ENCODE measurements around the gene LAMA1.

Gene LAMA1

DNA sequence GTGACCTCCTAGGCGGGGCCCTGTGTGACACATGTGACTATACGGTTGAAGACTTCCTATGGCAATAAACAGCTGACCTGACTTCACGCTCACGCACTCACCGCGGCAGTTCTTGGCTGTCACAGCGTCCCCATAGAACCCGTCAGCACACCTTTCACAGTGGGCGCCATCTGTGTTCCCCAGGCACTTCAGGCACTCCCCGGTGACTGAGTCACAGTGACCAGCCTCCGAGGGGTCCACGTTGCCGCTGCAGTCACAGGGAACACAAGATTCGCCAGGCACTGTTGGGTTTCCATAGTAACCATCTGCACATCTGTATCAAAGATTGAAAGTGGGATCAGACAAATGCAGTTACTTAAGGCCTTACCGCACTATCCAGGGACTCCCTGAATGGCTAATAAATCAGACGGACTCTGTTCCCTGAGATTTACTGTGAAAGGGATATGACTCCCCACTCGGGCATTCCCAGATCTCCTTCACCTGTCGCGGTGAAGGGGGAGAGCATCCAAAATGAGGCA is 94.5 kb downstream of the LAMA1 start:
- DNase-seq (ENCODE audit: low read depth), result no peak
- TF ChIP-seq, protein P1, sequence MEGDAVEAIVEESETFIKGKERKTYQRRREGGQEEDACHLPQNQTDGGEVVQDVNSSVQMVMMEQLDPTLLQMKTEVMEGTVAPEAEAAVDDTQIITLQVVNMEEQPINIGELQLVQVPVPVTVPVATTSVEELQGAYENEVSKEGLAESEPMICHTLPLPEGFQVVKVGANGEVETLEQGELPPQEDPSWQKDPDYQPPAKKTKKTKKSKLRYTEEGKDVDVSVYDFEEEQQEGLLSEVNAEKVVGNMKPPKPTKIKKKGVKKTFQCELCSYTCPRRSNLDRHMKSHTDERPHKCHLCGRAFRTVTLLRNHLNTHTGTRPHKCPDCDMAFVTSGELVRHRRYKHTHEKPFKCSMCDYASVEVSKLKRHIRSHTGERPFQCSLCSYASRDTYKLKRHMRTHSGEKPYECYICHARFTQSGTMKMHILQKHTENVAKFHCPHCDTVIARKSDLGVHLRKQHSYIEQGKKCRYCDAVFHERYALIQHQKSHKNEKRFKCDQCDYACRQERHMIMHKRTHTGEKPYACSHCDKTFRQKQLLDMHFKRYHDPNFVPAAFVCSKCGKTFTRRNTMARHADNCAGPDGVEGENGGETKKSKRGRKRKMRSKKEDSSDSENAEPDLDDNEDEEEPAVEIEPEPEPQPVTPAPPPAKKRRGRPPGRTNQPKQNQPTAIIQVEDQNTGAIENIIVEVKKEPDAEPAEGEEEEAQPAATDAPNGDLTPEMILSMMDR (IDR thresholded peaks at IDR 0.05; ENCODE audit: control insufficient read depth, extremely low read depth, insufficient read depth), result no peak
- H3K4me3 ChIP-seq (ENCODE audit: low read depth, low read length), result no peak overlapping the region

DNA sequence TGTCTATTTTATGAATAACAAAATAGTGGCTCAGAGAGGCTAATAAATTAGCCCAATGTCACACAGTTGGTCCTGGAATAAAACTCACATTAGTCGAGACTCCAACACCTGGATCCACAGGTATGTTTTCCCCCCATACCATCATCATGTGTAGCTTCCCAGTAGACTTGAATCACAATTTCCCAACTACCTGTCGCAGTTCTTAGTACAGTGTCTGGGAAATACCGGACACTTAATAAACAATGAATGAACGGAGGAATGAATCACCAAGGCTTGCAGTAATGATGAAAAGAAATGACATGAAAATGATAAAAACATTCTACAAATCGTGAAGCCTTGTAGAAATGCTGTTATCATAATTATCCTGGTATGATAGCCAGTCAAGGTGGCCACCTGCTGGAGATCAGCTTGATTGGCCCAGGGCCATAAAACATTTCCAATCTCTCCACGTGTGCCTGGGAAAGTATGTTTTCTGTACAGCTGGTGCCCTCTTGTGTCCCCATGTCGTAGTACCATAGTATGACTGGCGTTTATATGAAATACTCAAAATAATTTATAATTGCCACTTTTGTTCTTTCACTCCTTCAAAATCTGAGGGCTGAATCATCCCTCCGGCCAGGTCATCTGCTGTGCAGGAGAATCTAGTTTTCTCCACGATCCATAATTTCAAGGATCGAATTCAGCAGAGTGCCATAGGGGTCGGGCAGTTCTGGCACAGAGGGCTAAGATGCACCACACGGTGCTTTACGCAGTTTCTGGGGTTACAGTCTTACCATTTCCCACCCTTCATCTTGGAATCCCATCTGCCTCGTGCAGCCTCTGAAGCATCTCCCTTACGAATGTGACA is 95.4 kb downstream of the LAMA1 start:
- TF ChIP-seq, protein P1 (IDR thresholded peaks at IDR 0.05; ENCODE audit: control insufficient read depth, extremely low read depth, insufficient read depth), result peak; percentile 93
- peak; percentile 87 for DNase-seq (ENCODE audit: low read depth)
- no peak overlapping the region for H3K4me3 ChIP-seq (ENCODE audit: low read depth, low read length)

DNA sequence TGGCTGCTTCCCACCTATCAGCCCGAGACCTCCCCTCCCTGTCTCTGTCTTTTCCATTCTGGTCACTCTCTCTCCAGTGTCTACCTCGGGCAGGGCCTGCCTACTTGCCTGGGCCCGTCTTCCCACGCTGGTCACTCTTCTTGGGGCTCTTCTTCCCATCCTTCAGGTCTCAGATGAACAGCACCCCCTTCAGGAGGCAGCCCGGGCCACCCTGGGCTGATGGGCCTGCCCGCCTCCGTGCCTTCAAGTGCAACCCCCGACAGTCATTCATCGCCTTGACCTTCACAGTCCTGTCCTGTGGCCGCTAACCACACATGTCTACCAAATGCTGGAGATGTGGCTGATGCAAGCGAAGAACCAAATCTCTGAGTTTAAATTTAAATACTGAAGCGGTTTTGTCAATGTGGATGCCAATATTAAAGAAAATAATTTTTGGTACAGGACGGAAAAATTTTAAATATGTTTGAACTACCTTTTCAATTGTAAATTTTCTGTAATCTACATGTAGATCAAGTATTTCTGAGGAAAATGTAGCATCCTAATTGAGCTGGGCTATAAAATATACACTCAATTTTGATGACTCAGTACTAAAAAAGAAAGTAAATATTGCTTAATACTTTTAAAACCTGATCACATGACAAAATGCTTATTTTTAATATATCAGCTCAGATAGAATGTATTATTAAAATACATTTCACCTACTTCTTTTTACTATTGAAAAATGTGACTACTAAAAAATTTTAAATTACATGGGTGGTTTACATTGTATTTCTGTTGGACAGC is 96.4 kb downstream of the LAMA1 start:
- DNase-seq (ENCODE audit: low read depth), result no peak

DNA sequence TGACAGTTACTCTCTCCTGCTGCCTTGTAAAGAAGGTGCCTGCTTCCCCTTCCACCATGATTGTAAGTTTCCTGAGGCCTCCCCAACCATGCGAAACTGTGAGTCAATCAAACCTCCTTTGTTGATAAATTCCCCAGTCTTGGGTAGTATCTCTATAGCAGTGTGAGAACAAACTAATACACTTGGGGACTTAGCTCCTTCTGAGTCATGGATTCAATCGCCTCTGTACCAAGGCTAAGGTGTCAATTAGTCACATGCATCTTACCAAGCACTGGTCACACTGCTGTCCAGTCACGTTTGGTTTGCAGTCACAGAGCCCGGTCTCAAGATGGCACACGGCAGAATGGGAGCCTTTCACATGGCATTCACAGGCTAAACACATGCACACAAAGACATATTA is 100.6 kb downstream of the LAMA1 start:
- no peak overlapping the region for H3K4me3 ChIP-seq (ENCODE audit: low read depth, low read length)
- TF ChIP-seq, protein P1 (IDR thresholded peaks at IDR 0.05; ENCODE audit: control insufficient read depth, extremely low read depth, insufficient read depth), result no peak
- no peak for DNase-seq (ENCODE audit: low read depth)

More for the DNA sequence above, 96.4 kb downstream of the LAMA1 start:
- H3K4me3 ChIP-seq (ENCODE audit: low read depth, low read length), result no peak overlapping the region
- TF ChIP-seq, protein P1 (IDR thresholded peaks at IDR 0.05; ENCODE audit: control insufficient read depth, extremely low read depth, insufficient read depth), result no peak

DNA sequence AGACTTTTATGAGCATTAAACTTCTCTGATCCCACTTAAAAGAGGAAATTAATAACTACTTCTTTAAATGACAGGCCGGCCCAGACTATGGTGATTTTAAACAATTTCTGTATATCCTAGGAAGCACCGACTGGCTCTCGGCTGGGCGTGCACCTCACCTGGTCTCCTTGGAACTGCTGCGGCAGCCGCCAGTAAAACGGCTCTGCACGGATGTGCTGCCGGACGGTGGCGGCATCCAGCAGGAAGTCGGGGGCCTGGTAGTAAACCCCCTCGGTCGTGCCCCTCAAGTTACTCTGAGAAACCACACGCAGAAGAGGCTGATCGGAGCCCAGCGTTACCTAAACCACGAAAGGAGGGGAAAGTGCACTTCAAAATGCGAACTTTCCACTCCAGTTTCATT is 106.5 kb downstream of the LAMA1 start:
- TF ChIP-seq, protein P1 (IDR thresholded peaks at IDR 0.05; ENCODE audit: control insufficient read depth, extremely low read depth, insufficient read depth), result no peak
- no peak overlapping the region for H3K4me3 ChIP-seq (ENCODE audit: low read depth, low read length)
- no peak for DNase-seq (ENCODE audit: low read depth)

DNA sequence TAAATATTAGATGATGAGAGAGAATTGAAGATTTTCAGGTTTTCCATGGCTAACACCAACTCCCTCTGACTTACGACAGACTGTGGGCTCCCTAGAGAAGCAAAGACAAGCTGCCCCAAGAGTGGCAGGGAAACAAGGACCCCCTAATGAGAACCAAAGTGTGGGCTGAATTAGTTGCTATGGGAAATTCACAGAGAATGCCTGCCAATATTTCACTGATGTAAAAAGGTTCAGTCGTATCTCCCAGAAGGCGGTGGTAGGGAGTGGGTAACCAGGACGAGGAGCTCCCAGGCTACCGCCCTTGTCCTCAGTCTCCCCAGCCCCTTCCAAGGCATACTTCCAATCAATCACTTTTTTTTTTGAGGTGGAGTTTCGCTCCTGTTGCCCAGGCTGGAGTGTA is 113.6 kb downstream of the LAMA1 start:
- DNase-seq (ENCODE audit: low read depth), result no peak

More for the DNA sequence above, 113.6 kb downstream of the LAMA1 start:
- no peak overlapping the region for H3K4me3 ChIP-seq (ENCODE audit: low read depth, low read length)
- TF ChIP-seq, protein P1 (IDR thresholded peaks at IDR 0.05; ENCODE audit: control insufficient read depth, extremely low read depth, insufficient read depth), result no peak
